ENCODE measurements around the gene KCNV2.

Gene KCNV2

DNA sequence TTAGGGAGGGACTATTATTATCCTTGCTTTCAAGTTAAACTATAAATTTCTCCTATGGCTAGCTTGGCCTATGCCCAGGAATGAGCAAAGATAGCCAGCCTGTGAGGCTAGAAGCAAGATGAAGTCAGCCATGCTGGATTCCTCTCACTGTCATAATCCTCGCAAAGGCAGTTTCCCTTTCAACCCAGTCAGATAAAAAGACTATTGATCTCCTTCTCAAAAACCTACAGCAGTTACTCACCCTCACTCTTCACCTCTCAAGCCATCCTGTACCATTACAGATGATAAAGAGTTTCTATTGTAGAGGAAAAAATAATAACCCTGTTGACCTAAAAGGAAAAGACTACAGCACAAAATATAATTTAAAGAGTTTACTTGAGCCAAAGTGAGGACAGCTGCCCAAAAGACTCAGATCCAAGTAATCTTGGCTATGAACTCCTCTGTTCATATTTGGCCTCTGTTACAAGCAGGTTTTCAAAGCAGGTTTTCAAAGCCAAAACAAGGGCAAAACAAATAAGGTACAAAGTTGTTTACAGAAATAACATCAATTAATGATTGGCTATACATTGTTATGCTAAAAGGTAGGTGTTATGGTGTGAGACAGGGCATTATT lies 41.7 kb downstream of the KCNV2 start:
- no peak for TF ChIP-seq POLR2A (IDR thresholded peaks at IDR 0.05; ENCODE audit: low read depth, low read length)
- no peak for DNase-seq (ENCODE audit: insufficient read length, low spot score)
- no peak for FAIRE-seq

- no peak for TF ChIP-seq POLR2A (IDR thresholded peaks at IDR 0.05; ENCODE audit: low read depth, low read length)
- no peak for FAIRE-seq
- DNase-seq (ENCODE audit: insufficient read length, low spot score) = no peak
Measured at GRCh38 chr9:2761424-2761823, 44.1 kb downstream of the KCNV2 start.

GRCh38 chr9:2764353-2764752 lies 47.0 kb downstream of the KCNV2 start:
- no peak for DNase-seq (ENCODE audit: insufficient read length, low spot score)
- no peak for FAIRE-seq
- no peak for TF ChIP-seq POLR2A (IDR thresholded peaks at IDR 0.05; ENCODE audit: low read depth, low read length)

DNA sequence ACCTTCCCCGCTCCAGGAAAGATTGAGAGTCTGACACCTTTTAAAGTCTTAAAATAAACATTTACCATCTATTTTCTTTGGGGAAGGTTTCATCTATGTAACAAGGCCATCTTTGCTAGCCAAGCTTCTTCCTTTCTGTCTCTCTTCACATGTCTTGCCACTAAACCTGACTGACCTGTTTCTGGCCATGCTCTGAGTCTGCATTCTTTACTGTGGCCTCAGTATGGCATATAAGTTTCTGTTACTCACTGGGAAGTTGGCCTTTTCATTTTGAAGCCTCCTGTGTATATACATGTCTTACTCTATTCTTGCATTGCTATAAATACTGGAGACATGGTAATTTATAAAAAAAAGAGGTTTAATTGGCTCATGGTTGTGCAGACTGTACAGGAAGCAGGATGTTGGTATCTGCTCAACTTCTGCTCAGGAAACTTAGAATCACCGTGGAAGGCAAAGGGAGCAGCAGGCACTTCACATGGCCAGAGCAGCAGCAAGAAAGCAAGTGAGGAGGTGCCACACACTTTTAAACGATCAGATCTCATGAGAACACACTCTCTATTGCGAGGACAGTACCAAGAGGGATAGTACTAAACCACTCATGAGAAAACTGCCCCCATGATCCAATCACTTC lies 48.1 kb downstream of the KCNV2 start:
- TF ChIP-seq POLR2A (IDR thresholded peaks at IDR 0.05; ENCODE audit: low read depth, low read length) = no peak
- DNase-seq (ENCODE audit: insufficient read length, low spot score) (no peak), FAIRE-seq (no peak)

DNA sequence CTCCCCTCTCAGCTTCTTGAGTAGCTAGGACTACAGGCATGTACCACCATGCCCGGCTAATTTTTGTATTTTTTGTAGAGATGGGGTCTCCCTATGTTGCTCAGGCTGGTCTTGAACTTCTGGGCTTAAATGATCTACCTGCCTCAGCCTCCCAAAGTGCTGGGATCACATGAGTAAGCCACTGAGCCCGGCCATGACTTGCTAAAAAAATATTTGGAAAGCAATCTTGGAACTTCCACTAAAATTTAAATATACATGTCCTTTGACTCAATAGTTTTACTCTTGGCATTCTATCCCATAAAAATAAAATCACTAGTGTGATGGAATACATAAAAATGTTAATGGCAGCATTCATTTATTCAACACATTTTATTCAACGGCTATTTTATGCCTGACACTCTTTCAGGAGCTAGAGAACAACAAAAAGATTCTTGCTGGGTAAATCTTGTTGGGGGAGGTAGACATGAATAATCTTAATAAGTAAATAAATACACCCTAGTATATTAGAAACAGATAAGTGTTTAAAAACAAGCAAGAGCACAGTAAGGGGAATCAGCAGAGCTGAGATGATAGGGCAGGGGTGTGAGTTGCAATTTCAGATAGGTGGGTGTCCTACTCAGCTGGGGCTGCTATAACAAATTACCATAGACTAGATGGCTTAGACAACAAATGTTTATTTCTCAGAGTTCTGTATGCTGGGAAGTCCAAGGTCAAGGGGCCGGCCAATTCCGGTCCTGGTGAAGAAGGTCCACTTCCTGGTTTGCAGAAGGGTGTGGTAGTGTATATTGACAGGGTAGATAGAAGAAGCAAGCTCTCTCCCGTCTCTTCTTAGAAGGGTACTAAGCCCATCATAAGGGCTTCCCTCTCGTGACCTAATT lies 50.7 kb downstream of the KCNV2 start:
- TF ChIP-seq POLR2A (IDR thresholded peaks at IDR 0.05; ENCODE audit: low read depth, low read length) = no peak
- FAIRE-seq (no peak), DNase-seq (ENCODE audit: insufficient read length, low spot score) (no peak)

DNA sequence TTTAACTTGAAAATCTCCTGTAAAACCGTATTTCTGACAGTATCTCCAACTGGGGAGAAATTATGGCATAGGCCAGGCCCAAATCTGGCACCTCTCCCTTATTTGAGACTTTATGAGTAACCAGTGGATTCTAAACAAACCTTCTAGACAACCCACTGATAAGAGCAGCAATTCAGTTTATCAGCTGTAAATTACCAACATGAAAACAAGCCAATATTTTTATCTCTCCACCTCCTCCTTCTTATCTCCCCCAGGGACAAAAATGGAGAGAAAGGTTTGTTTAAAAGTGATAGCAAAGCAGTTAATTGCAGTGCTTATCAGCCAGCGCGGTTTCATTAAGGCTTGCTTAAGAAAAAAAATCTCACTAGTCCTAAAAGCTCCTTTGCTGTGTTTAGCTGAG lies 53.8 kb downstream of the KCNV2 start:
- FAIRE-seq (no peak), DNase-seq (ENCODE audit: insufficient read length, low spot score) (no peak)

GRCh38 chr9:2771661-2772060 lies 54.4 kb downstream of the KCNV2 start:
- FAIRE-seq (no peak), DNase-seq (ENCODE audit: insufficient read length, low spot score) (no peak)
- no peak for TF ChIP-seq POLR2A (IDR thresholded peaks at IDR 0.05; ENCODE audit: low read depth, low read length)

More for the DNA sequence above, 53.8 kb downstream of the KCNV2 start:
- TF ChIP-seq POLR2A (IDR thresholded peaks at IDR 0.05; ENCODE audit: low read depth, low read length) = no peak

- FAIRE-seq = no peak
- no peak for DNase-seq (ENCODE audit: insufficient read length, low spot score)
- TF ChIP-seq POLR2A (IDR thresholded peaks at IDR 0.05; ENCODE audit: low read depth, low read length) = no peak
Measured at GRCh38 chr9:2777454-2777853, 60.1 kb downstream of the KCNV2 start.

DNA sequence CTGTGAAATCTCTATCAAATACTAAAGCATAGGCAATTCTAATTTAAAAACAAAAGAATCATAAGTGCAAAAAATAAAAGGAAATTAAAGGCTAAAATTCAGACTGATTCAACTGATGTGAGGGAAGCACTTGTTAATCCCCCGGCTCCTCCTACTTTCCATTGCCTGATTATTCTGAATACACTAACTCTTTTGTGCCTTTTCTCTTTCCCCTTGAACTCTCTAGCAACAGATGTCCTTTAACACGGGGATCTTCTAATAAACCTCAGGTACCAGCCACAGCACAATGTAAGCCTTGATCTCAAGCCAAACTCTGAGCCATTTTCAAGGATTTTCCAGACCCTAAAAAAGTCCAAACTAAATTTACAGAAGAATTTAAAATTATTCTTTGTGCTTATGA lies 61.5 kb downstream of the KCNV2 start:
- no peak for FAIRE-seq
- TF ChIP-seq POLR2A (IDR thresholded peaks at IDR 0.05; ENCODE audit: low read depth, low read length) = no peak
- DNase-seq (ENCODE audit: insufficient read length, low spot score) = no peak
